HG02870 (cell line): Measurements from ENCODE around the gene CLPTM1L.
"Not testable (repeated sequence)": the region's sequence is repeated elsewhere in the genome, so short reads cannot be mapped to it uniquely, and the experiment has no call there.

Experiments used
- ATAC-seq: cut with Tn5 transposase; IDR thresholded peaks from one replicate; pipeline ENCODE4 v1.9.1; 2021; ENCODE audit warnings: mild to moderate bottlenecking, moderate library complexity; ENCODE audit not compliant: unreplicated experiment

Gene CLPTM1L

DNA sequence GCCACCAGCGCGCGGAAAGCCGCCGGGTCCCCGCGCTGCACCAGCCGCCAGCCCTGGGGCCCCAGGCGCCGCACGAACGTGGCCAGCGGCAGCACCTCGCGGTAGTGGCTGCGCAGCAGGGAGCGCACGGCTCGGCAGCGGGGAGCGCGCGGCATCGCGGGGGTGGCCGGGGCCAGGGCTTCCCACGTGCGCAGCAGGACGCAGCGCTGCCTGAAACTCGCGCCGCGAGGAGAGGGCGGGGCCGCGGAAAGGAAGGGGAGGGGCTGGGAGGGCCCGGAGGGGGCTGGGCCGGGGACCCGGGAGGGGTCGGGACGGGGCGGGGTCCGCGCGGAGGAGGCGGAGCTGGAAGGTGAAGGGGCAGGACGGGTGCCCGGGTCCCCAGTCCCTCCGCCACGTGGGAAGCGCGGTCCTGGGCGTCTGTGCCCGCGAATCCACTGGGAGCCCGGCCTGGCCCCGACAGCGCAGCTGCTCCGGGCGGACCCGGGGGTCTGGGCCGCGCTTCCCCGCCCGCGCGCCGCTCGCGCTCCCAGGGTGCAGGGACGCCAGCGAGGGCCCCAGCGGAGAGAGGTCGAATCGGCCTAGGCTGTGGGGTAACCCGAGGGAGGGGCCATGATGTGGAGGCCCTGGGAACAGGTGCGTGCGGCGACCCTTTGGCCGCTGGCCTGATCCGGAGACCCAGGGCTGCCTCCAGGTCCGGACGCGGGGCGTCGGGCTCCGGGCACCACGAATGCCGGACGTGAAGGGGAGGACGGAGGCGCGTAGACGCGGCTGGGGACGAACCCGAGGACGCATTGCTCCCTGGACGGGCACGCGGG is 49.9 kb downstream of the CLPTM1L start, which contains the start of gene TERT:
TERT (minus strand) TSS at position 234 of the 815 bp plus-strand sequence; CDS start at position 155, 79 bp downstream.
- ATAC-seq, result no peak

DNA sequence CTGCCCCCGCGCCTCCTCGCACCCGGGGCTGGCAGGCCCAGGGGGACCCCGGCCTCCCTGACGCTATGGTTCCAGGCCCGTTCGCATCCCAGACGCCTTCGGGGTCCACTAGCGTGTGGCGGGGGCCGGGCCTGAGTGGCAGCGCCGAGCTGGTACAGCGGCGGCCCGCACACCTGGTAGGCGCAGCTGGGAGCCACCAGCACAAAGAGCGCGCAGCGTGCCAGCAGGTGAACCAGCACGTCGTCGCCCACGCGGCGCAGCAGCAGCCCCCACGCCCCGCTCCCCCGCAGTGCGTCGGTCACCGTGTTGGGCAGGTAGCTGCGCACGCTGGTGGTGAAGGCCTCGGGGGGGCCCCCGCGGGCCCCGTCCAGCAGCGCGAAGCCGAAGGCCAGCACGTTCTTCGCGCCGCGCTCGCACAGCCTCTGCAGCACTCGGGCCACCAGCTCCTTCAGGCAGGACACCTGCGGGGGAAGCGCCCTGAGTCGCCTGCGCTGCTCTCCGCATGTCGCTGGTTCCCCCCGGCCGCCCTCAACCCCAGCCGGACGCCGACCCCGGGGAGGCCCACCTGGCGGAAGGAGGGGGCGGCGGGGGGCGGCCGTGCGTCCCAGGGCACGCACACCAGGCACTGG is 50.6 kb downstream of the CLPTM1L start:
- no peak for ATAC-seq

GRCh38 chr5:1293416-1294205 is 51.3 kb downstream of the CLPTM1L start:
- no peak for ATAC-seq

DNA sequence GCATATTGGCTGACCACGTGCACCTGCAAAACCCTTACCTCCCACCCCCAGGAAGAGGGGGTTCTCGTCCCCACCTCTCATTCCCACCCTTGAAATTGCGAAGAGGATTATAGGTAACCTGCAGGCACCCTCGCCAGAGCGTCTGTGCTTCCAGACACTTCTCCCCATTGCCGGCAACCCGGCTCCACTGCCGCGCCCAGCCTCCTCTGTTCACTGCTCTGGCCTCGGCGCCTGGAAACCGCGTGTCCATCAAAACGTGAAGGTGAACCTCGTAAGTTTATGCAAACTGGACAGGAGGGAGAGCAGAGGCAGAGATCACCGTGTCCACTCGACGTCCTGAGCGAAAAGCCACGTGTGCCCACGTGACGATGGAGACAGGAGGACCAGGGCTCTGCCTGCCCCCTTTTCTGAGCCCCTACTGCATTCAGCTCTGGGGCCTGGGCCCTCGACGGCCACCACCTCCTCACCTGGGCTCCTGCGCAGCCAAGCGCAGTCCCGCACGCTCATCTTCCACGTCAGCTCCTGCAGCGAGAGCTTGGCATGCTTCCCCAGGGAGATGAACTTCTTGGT is 52.0 kb downstream of the CLPTM1L start:
- ATAC-seq, result no peak

- ATAC-seq, result no peak
These were observed 52.8 kb downstream of the CLPTM1L start for GRCh38 chr5:1292139-1292538.

DNA sequence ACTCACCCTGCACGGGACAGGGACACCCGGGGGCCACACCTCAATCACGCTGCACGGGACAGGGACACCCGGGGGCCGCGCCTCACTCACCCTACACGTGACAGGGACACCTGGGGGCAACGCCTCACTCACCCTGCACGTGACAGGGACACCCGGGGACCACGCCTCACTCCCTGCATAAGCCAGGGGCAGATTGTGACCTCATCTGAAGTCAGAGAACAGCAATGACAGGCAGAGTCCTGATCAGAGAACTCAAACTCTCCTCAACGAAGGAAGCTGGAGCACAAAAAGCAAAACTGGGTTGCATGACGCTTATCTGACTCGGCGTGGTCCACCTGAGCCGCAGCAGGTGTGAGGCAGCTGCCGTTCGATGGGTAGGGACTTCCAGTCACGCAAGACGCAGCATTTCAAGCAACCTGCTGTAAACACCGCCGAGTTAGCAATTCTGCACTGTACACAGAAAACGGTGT is 53.3 kb downstream of the CLPTM1L start:
- ATAC-seq, result no peak

GRCh38 chr5:1290956-1291355 is 53.9 kb downstream of the CLPTM1L start:
- ATAC-seq, result not testable (repeated sequence)

- not testable (repeated sequence) for ATAC-seq
These were observed 55.3 kb downstream of the CLPTM1L start for GRCh38 chr5:1289559-1289958.

GRCh38 chr5:1288439-1289335 is 56.2 kb downstream of the CLPTM1L start:
- no peak for ATAC-seq

GRCh38 chr5:1285883-1286291 is 59.0 kb downstream of the CLPTM1L start:
- ATAC-seq, result no peak

DNA sequence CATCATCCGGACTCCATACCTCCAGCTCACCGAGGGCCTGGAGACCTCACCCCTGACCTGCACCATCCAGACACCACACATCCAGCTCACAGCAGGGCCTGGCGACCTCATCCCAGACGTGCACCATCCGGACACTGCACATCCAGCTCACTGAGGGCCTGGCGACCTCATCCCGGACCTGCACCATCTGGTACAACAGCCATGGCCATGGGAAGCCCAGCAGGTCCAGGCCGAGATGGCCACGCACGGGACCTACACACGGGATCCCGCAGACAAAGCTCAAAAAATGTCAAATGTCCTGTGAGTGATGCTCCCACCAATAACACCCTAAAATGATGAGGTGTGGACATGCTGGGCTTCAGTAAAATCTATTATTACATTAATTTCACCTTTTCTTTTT is 59.8 kb downstream of the CLPTM1L start:
- no peak for ATAC-seq

DNA sequence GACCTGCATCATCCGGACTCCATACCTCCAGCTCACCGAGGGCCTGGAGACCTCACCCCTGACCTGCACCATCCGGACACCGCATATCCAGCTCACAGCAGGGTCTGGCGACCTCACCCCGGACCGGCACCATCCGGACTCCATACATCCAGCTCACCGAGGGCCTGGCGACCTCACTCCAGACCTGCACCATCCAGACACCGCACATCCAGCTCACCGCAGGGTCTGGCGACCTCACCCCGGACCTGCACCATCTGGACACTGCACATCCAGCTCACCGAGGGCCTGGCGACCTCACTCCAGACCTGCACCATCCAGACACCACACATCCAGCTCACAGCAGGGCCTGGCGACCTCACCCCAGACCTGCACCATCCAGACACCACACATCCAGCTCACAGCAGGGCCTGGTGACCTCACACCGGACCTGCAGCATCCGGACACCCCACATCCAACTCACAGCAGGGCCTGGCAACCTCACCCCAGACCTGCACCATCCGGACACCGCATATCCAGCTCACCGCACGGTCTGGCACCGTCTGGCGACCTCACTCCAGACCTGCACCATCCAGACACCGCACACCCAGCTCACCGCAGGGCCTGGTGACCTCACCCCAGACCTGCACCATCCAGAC is 60.4 kb downstream of the CLPTM1L start:
- not testable (repeated sequence) for ATAC-seq

GRCh38 chr5:1283729-1284041 is 61.2 kb downstream of the CLPTM1L start:
- ATAC-seq, result not testable (repeated sequence)

GRCh38 chr5:1282993-1283728 is 61.7 kb downstream of the CLPTM1L start:
- ATAC-seq, result not testable (repeated sequence)

DNA sequence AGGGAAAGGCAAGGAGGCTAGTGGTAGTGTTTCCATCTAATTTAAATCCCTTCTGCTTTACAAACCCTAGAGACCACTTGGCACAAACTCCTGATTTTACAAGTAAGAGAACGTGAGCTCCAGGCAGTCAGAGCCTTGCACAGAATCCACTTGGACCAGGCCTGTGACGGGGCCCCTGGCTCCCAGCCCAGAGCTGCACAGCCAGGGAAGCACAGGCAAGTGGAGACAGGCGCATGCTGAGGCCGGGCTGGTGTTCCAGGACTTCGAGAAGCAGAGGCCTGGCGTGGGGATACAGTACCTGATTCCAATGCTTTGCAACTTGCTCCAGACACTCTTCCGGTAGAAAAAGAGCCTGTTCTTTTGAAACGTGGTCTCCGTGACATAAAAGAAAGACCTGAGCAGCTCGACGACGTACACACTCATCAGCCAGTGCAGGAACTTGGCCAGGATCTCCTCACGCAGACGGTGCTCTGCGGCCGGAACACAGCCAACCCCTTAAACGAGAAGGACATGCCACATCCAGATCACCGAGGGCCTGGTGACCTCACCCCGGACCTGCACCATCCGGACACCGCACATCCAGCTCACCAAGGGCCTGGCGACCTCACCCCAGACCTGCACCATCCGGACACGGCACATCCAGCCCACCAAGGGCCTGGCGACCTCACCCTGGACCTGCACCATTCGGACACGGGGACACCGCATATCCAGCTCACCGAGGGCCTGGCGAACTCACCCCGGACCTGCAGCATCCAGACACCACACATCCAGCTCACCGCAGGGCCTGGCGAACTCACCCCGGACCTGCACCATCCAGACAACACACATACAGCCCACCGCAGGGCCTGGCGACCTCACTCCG is 62.5 kb downstream of the CLPTM1L start:
- ATAC-seq, result no peak

GRCh38 chr5:1281038-1281882 is 63.6 kb downstream of the CLPTM1L start:
- ATAC-seq, result no peak
